Thymus (tissue), 14 donors: Measurements from ENCODE around the gene CNTNAP3B. TPM values are rescaled to one million over a fixed set of nuclear protein-coding genes. Genes with fewer than 3 reads are reported as not detected.
"Not testable (repeated sequence)": the region's sequence is repeated elsewhere in the genome, so short reads cannot be mapped to it uniquely, and the experiment has no call there.

ENCODE experiments used
- DNase-seq, 9 donors: peaks; one replicate each; pipeline ENCODE4 v3.0.0-alpha.2; 2013; ENCODE audit warnings: low spot score in 9 of 9, low read depth in 6 of 9, missing footprints in 1 of 9
- H3K27ac ChIP-seq, 2 donors: one replicate each; pipeline ENCODE4 v1.5.1; 2013; ENCODE audit warnings: control low read depth in 1 of 2, low read depth in 1 of 2, low read length in 1 of 2, mild to moderate bottlenecking in 1 of 2, moderate library complexity in 1 of 2
- H3K27me3 ChIP-seq, 2 donors: one replicate each; pipeline ENCODE4 v1.5.1; 2013; ENCODE audit warnings: low read length in 1 of 2; ENCODE audit not compliant: control insufficient read depth in 2 of 2, insufficient read depth in 1 of 2
- H3K36me3 ChIP-seq, 2 donors: one replicate each; pipeline ENCODE4 v1.5.1; 2013; ENCODE audit warnings: low read length in 1 of 2, mild to moderate bottlenecking in 1 of 2, moderate library complexity in 1 of 2; ENCODE audit not compliant: control insufficient read depth in 2 of 2, insufficient read depth in 2 of 2
- H3K4me1 ChIP-seq, 2 donors: one replicate each; pipeline ENCODE4 v1.5.1; 2013; ENCODE audit warnings: low read length in 2 of 2; ENCODE audit not compliant: control insufficient read depth in 2 of 2, insufficient read depth in 2 of 2
- H3K4me3 ChIP-seq, 2 donors: one replicate each; pipeline ENCODE4 v1.5.1; 2013; ENCODE audit warnings: low read length in 2 of 2, control low read depth in 1 of 2, mild to moderate bottlenecking in 1 of 2
- H3K9me3 ChIP-seq, 2 donors: one replicate each; pipeline ENCODE4 v1.5.1; 2013; ENCODE audit warnings: low read length in 1 of 2, mild to moderate bottlenecking in 1 of 2; ENCODE audit not compliant: control insufficient read depth in 2 of 2, insufficient read depth in 1 of 2
- WGBS: extraction: QIAGEN DNeasy Blood & Tissue Kit; methylation state at CpG from one replicate; pipeline ENCODE4 v1.1.7; 2013; 5-methylcytosine and 5-hydroxymethylcytosine counted together
- long read RNA-seq, 10 donors: transcript quantifications; one replicate each; lab custom pipeline, GENCODE V29; 2026
- polyA plus RNA-seq: library from polyadenylated mRNA; stranded (reverse); fragments of 200-250 nt; gene quantifications from one replicate; pipeline ENCODE4 v1.2.3, GENCODE V29; 2013
- total RNA-seq: library from RNA; stranded (reverse); fragments of 120-200 nt; gene quantifications from one replicate; pipeline ENCODE4 v1.2.4, GENCODE V29; 2013
- donor health status: healthy.

Gene CNTNAP3B
- total RNA-seq (3.3 TPM), polyA plus RNA-seq (12.4 TPM)
- long read RNA-seq, donor 1, result 0 reads
- long read RNA-seq, donor 2, result 0 reads
- long read RNA-seq, donor 3, result 0 reads
- long read RNA-seq, donor 4, result 0 reads
- long read RNA-seq, donor 5, result 0 reads
- long read RNA-seq, donor 6, result 0 reads
- long read RNA-seq, donor 7, result 0 reads
- long read RNA-seq, donor 8, result 0 reads
- long read RNA-seq, donor 9, result 0 reads
- long read RNA-seq, donor 10, result 0 reads

GRCh38 chr9:42129073-42129729, at the start of gene CNTNAP3B:
Gene CNTNAP3B (minus strand): TSS chr9:42129426. CDS start chr9:42129094, 332 bp downstream.
- H3K36me3 ChIP-seq, DNase-seq, H3K27ac ChIP-seq, H3K4me3 ChIP-seq, H3K9me3 ChIP-seq, H3K4me1 ChIP-seq, H3K27me3 ChIP-seq: not testable (repeated sequence)
- 1% methylated on average over 48 of the region's 72 CpGs for WGBS

GRCh38 chr9:42160299-42160698, 31.1 kb upstream of the CNTNAP3B start:
- H3K36me3 ChIP-seq, H3K27ac ChIP-seq, H3K9me3 ChIP-seq, H3K4me3 ChIP-seq, H3K4me1 ChIP-seq, H3K27me3 ChIP-seq: not testable (repeated sequence)
- peak in 1 of 9 donors; percentile 1 for DNase-seq
- 55% methylated on average over 1 of the region's 1 CpG for WGBS

- 54% methylated on average over 11 of the region's 12 CpGs for WGBS
These were observed 2.0 kb downstream of the CNTNAP3B start for GRCh38 chr9:42127056-42127841.

GRCh38 chr9:42121007-42121406, 8.2 kb downstream of the CNTNAP3B start:
- DNase-seq, H3K9me3 ChIP-seq, H3K4me3 ChIP-seq, H3K4me1 ChIP-seq, H3K27me3 ChIP-seq, H3K27ac ChIP-seq, H3K36me3 ChIP-seq: not testable (repeated sequence)
- WGBS, result 72% methylated on average over 7 of the region's 7 CpGs

More at GRCh38 chr9:42127056-42127841, 2.0 kb downstream of the CNTNAP3B start:
- not testable (repeated sequence) for H3K27me3 ChIP-seq, H3K27ac ChIP-seq, DNase-seq, H3K4me1 ChIP-seq, H3K4me3 ChIP-seq, H3K36me3 ChIP-seq, H3K9me3 ChIP-seq

- H3K9me3 ChIP-seq, H3K4me3 ChIP-seq, H3K27ac ChIP-seq, H3K4me1 ChIP-seq, DNase-seq, H3K27me3 ChIP-seq, H3K36me3 ChIP-seq: not testable (repeated sequence)
- WGBS, result 80% methylated on average over 9 of the region's 9 CpGs
These were observed 33.3 kb downstream of the CNTNAP3B start for GRCh38 chr9:42095929-42096328.

- DNase-seq, H3K27me3 ChIP-seq, H3K36me3 ChIP-seq, H3K9me3 ChIP-seq, H3K4me3 ChIP-seq, H3K27ac ChIP-seq, H3K4me1 ChIP-seq: not testable (repeated sequence)
- no CpG with 5 or more reads among the region's 1 CpG for WGBS
These were observed 44.7 kb downstream of the CNTNAP3B start for GRCh38 chr9:42084559-42084952.

- WGBS, result 91% methylated on average over 2 of the region's 4 CpGs
- not testable (repeated sequence) for H3K4me1 ChIP-seq, H3K27me3 ChIP-seq, DNase-seq, H3K9me3 ChIP-seq, H3K4me3 ChIP-seq, H3K27ac ChIP-seq, H3K36me3 ChIP-seq
These were observed 45.2 kb downstream of the CNTNAP3B start for GRCh38 chr9:42083877-42084558.

GRCh38 chr9:42080376-42080775, 48.9 kb downstream of the CNTNAP3B start:
- H3K27ac ChIP-seq, H3K4me1 ChIP-seq, H3K9me3 ChIP-seq, H3K4me3 ChIP-seq, H3K27me3 ChIP-seq, H3K36me3 ChIP-seq, DNase-seq: not testable (repeated sequence)
- 91% methylated on average over 2 of the region's 2 CpGs for WGBS

- not testable (repeated sequence) for H3K4me3 ChIP-seq, H3K9me3 ChIP-seq, H3K4me1 ChIP-seq, H3K27me3 ChIP-seq, H3K36me3 ChIP-seq, H3K27ac ChIP-seq, DNase-seq
- 84% methylated on average over 5 of the region's 5 CpGs for WGBS
These were observed 54.4 kb downstream of the CNTNAP3B start for GRCh38 chr9:42074868-42075267.
